Pancreas (tissue), 10 donors: Measurements from ENCODE around the gene CPTP. TPM values are rescaled to one million over a fixed set of nuclear protein-coding genes. Genes with fewer than 3 reads are reported as not detected.

ENCODE experiments used
- ATAC-seq, 4 donors: fragments of 200-7000 bp; cut with Tn5 transposase; one replicate each; pipeline versions ENCODE4 v1.8.0 to v1.9.1; 2020; ENCODE audit warnings: mild to moderate bottlenecking in 4 of 4, moderate library complexity in 4 of 4
- DNase-seq, 6 donors: peaks; one replicate each; pipeline ENCODE4 v3.0.0-alpha.2; 2020
- FAIRE-seq: peaks from 2 replicates; lab custom pipeline; 2012; peaks lifted over from hg19 to GRCh38; lab: Jason Lieb, UNC
- H3K27ac ChIP-seq, 4 donors: fragments of 200-600 bp; sonication (generic); 1 replicate in 3 of 4; 2 replicates in 1 of 4; pipeline versions ENCODE4 v1.5.0 to v1.8.0; 2020
- H3K27me3 ChIP-seq, 4 donors: fragments of 200-600 bp; one replicate each; pipeline ENCODE4 v1.8.0; 2021
- H3K36me3 ChIP-seq, 3 donors: fragments of 200-600 bp; sonication (generic) in 1 of 3; one replicate each; pipeline versions ENCODE4 v1.5.0 to v1.8.0; 2020 to 2021
- H3K4me1 ChIP-seq, 3 donors: fragments of 200-600 bp; one replicate each; pipeline ENCODE4 v1.8.0; 2021
- H3K4me3 ChIP-seq, 4 donors: fragments of 200-600 bp; sonication (generic) in 2 of 4; one replicate each; pipeline versions ENCODE4 v1.5.0 to v1.8.0; 2020 to 2021
- H3K9me3 ChIP-seq, 4 donors: fragments of 200-600 bp; one replicate each; pipeline ENCODE4 v1.8.0; 2021
- WGBS, 2 donors: extraction: QIAGEN DNeasy Blood & Tissue Kit; methylation state at CpG; one replicate each; pipeline ENCODE4 v1.1.7; 2013; 5-methylcytosine and 5-hydroxymethylcytosine counted together
- intact Hi-C, 3 donors: fragments of 100-400 bp; cut with DNase I; formaldehyde crosslinking; loops; one replicate each; pipeline versions ENCODE4 v1.11.1 to v1.14.2; 2022
- polyA plus RNA-seq, 2 donors: library from polyadenylated mRNA; stranded (reverse); fragments of 200-250 nt; gene quantifications; one replicate each; pipeline ENCODE4 v1.2.3, GENCODE V29; 2013
- total RNA-seq, 6 donors: library from RNA; stranded (reverse); fragmentation: NEBNext Ultra II Directional in 4 of 6; extraction: Animal tissue kit (Norgen Biotek cat#: 25700) in 4 of 6; gene quantifications; one replicate each; pipeline versions ENCODE4 v1.2.1 to v1.2.4, GENCODE V29; 2021 to 2023
- TF ChIP-seq, protein P1 (sequence below), 4 donors: fragments of 200-600 bp; sonication (generic) in 3 of 4; IDR thresholded peaks; one replicate each; pipeline versions ENCODE4 v1.5.0 to v1.8.0; 2021; ENCODE audit warnings: antibody characterized with exemption in 4 of 4
- donor health status: healthy with polysubstance abuse.
- donor health status: DM: no; HTN: no; CAD: no; lungs with moderate emphysema.
- donor health status: DM: no; HTN: no; CAD: no.
- donor health status: control.
- donor health status: control.
- donor health status: Bipolar disorder and iron deficiency.
- donor health status: DM: yes; HTN: yes; CAD: no.
- donor health status: DM: no; HTN: no; CAD: no.
- donor health status: DM: no; HTN: no; CAD: no.
- donor health status: DM: yes; HTN: yes; CAD: no.

The CPTP gene
- total and polyA plus RNA-seq, 8 donors = 8.0 to 22.0 (median 11.2) TPM

DNA sequence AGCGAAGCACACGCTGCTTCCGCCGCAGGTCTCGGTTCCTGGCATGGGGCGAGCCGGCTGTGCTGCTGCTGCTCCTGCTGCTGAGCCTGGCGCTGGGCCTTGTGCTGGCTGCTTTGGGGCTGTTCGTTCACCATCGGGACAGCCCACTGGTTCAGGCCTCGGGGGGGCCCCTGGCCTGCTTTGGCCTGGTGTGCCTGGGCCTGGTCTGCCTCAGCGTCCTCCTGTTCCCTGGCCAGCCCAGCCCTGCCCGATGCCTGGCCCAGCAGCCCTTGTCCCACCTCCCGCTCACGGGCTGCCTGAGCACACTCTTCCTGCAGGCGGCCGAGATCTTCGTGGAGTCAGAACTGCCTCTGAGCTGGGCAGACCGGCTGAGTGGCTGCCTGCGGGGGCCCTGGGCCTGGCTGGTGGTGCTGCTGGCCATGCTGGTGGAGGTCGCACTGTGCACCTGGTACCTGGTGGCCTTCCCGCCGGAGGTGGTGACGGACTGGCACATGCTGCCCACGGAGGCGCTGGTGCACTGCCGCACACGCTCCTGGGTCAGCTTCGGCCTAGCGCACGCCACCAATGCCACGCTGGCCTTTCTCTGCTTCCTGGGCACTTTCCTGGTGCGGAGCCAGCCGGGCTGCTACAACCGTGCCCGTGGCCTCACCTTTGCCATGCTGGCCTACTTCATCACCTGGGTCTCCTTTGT is 9.1 kb downstream of the CPTP start:
- H3K4me1 ChIP-seq = no peaks in the 10 kb centered on the region
- no peaks in the 10 kb centered on the region for H3K27me3 ChIP-seq
- peak; percentile 5 to 39 (median 8) for ATAC-seq
- intact Hi-C loops = no loop called here
- DNase-seq = no peak
- no peak for FAIRE-seq
- WGBS, 2 donors = 65 to 74% methylated on average over 36 of the region's 36 CpGs
- H3K36me3 ChIP-seq = peaks cover 0 to 13% (median 5%) of the 10 kb centered on the region in 3 donors
- TF ChIP-seq, protein P1, sequence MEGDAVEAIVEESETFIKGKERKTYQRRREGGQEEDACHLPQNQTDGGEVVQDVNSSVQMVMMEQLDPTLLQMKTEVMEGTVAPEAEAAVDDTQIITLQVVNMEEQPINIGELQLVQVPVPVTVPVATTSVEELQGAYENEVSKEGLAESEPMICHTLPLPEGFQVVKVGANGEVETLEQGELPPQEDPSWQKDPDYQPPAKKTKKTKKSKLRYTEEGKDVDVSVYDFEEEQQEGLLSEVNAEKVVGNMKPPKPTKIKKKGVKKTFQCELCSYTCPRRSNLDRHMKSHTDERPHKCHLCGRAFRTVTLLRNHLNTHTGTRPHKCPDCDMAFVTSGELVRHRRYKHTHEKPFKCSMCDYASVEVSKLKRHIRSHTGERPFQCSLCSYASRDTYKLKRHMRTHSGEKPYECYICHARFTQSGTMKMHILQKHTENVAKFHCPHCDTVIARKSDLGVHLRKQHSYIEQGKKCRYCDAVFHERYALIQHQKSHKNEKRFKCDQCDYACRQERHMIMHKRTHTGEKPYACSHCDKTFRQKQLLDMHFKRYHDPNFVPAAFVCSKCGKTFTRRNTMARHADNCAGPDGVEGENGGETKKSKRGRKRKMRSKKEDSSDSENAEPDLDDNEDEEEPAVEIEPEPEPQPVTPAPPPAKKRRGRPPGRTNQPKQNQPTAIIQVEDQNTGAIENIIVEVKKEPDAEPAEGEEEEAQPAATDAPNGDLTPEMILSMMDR (IDR thresholded peaks at IDR 0.05) = no peak
- no peak overlapping the region for H3K4me3 ChIP-seq
- H3K9me3 ChIP-seq = no peaks in the 10 kb centered on the region
- no peak overlapping the region for H3K27ac ChIP-seq

DNA sequence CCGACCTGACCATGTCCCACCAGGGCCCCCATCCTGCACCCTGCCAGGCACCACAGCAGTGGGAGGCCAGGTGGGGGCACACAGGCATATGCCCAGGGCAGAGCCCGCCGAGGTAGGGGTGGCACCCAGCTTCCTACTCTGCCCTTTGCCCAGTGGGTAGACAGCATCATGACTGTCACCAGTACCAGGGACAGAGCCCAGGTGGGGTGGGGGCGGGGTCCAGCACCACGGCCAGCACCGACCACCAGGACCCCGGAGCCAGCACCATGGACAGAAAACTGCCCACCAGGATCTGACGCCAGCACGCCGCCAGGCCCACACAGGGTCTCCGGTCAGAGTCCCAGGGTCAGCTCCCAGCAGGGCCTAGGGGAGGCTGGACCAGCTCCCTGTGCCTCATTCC is 10.2 kb downstream of the CPTP start:
- H3K9me3 ChIP-seq = no peaks in the 10 kb centered on the region
- DNase-seq (no peak), ATAC-seq (peak in 1 of 4 donors; percentile 3), FAIRE-seq (no peak)
- no peak overlapping the region for H3K4me3 ChIP-seq
- H3K4me1 ChIP-seq = no peaks in the 10 kb centered on the region
- H3K27me3 ChIP-seq = no peaks in the 10 kb centered on the region
- peaks cover 0 to 22% (median 5%) of the 10 kb centered on the region in 3 donors for H3K36me3 ChIP-seq
- no peak overlapping the region for H3K27ac ChIP-seq
- TF ChIP-seq, protein P1 (IDR thresholded peaks at IDR 0.05) = no peak
- 79 to 80% methylated on average over 11 of the region's 11 CpGs for WGBS, 2 donors
- intact Hi-C loops = no loop called here

DNA sequence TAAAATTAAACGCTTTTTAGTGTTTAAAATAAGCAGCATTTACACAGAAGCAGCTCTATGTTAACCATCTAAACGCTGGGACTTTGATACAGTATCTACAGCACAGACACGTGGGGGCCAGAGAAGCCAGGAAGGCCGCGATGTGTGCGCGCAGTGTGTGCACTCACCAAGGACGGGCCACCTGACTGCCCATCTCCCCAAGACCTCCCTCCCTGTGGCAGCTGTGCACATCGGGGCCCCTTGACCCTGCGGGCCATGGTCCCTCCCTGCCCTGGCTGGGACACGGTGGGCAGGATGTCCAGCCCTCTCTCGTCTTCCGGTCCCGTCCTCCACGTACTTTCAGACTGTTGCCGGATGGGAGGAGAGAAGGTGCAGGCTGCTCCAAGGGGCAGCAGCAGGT is 10.7 kb downstream of the CPTP start:
- TF ChIP-seq, protein P1 (IDR thresholded peaks at IDR 0.05) = no peak
- intact Hi-C loops = no loop called here
- no peaks in the 10 kb centered on the region for H3K27me3 ChIP-seq
- 83 to 84% methylated on average over 16 of the region's 16 CpGs for WGBS, 2 donors
- peaks cover 0 to 22% (median 5%) of the 10 kb centered on the region in 3 donors for H3K36me3 ChIP-seq
- H3K4me3 ChIP-seq = no peak overlapping the region
- no peaks in the 10 kb centered on the region for H3K9me3 ChIP-seq
- FAIRE-seq (no peak), ATAC-seq (no peak), DNase-seq (no peak)
- H3K27ac ChIP-seq = no peak overlapping the region
- no peaks in the 10 kb centered on the region for H3K4me1 ChIP-seq

DNA sequence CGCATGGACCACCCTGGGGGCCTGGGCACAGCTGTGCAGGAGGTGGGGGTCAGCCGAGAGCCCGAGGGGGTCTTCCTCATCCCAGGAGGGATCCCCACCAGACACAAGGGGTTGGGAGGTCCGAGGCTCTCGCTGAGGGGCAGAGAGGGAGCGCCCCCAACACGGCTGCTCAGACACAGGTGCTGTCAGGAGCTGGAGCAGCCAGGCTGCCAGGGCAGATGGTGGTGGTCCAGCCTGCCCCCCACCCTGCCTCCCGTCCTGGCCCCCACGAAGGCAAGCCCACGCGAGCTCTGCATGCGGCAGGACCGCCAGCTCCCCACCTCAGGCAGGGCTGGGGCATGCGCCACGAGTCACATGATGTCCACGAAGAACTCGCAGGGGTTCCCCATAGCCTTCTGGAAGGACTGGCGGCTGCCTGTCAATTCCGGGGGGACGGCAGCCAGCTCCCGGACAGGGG is 11.2 kb downstream of the CPTP start:
- TF ChIP-seq, protein P1 (IDR thresholded peaks at IDR 0.05) = no peak
- Histone ChIP-seq H3K4me3 (no peak overlapping the region), H3K4me1 (no peaks in the 10 kb centered on the region), H3K36me3 (peaks cover 0 to 22% (median 5%) of the 10 kb centered on the region in 3 donors), H3K27me3 (no peaks in the 10 kb centered on the region), H3K27ac (no peak overlapping the region), H3K9me3 (no peaks in the 10 kb centered on the region)
- ATAC-seq (no peak), DNase-seq (no peak), FAIRE-seq (no peak)
- 88% methylated on average over 18 to 21 of the region's 21 CpGs for WGBS, 2 donors
- intact Hi-C loops = no loop called here

DNA sequence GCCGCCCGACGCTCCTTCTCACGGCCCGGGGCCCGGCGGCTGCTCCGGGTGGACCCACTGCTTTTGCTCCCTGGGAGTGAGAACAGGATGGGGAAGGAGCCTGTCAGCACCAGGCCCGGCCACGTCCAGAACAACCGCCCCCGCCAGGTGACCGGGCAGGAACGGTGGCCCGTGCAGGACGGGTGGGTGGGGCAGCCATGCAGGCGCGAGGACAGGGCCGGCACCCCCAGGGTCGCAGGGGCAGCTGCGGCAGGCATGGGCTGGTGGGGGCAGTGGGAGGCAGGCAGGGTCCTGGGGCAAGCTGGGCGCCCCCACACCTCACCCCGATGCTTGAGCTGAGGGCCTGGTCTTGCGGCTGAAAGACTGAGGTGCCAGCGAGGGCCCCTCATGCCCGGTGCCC is 11.8 kb downstream of the CPTP start:
- intact Hi-C loops = no loop called here
- Histone ChIP-seq H3K4me3 (no peak overlapping the region), H3K36me3 (peaks cover 0 to 22% (median 5%) of the 10 kb centered on the region in 3 donors), H3K4me1 (no peaks in the 10 kb centered on the region), H3K27ac (no peak overlapping the region), H3K9me3 (no peaks in the 10 kb centered on the region), H3K27me3 (no peaks in the 10 kb centered on the region)
- no peak for ATAC-seq
- TF ChIP-seq, protein P1 (IDR thresholded peaks at IDR 0.05) = no peak
- FAIRE-seq = no peak
- WGBS, 2 donors = 92 to 96% methylated on average over 26 of the region's 26 CpGs
- DNase-seq = no peak
